ENCODE measurements around the gene FGF8. TPM values are rescaled to one million over a fixed set of nuclear protein-coding genes. Genes with fewer than 3 reads are reported as not detected.

FGF8 gene
- total and polyA plus RNA-seq, 2 donors (not counting 3 experiments of a cell fraction or from before 2014, with no cell fraction given): 0.44 TPM; not detected in 1

- dilution Hi-C loops (cut with MboI; ENCODE audit: extremely low pct_ligation_motif_present, low sequenced_read_pairs) (no loop called here), intact Hi-C loops (cut with micrococcal nuclease) (loop anchor here (1.0 to 5.0 kb wide), 6 partner anchors 36 to 620 kb away; partner anchors contain the start of genes FBXW4 and OGA)
- peaks cover 5 to 8% of the 10 kb centered on the region in 2 experiments for H3K36me3 ChIP-seq (ENCODE audit: control insufficient read depth in 2 of 2, extremely low read depth in 1 of 2, insufficient read depth in 2 of 2, low read length in 2 of 2)
- TF ChIP-seq CTCF (IDR thresholded peaks at IDR 0.05; ENCODE audit: extremely low read depth in 1 of 2, insufficient read depth in 1 of 2, low read depth in 1 of 2, low read length in 2 of 2) (peak; percentile 93 to 96), FOS (IDR thresholded peaks at IDR 0.05; ENCODE audit: borderline replicate concordance, insufficient read depth, low read length) (no peak)
- H3K9me1 ChIP-seq (replicated peaks; ENCODE audit: control insufficient read depth, extremely low read depth, insufficient read depth, low read length): no peaks in the 10 kb centered on the region
- no peak overlapping the region for H3K9ac ChIP-seq (replicated peaks; ENCODE audit: extremely low read depth, insufficient read depth, low read length)
- peaks cover 14 to 25% of the 10 kb centered on the region in 2 experiments for H3K27me3 ChIP-seq (ENCODE audit: control insufficient read depth in 2 of 2, insufficient read depth in 2 of 2, low read length in 2 of 2)
- no peak overlapping the region for H2AFZ ChIP-seq (ENCODE audit: low read depth, low read length)
- no peaks in the 10 kb centered on the region for H4K20me1 ChIP-seq (replicated peaks; ENCODE audit: control insufficient read depth, extremely low read depth, insufficient read depth, low read length)
- peaks cover 26% of the 10 kb centered on the region for H3K4me1 ChIP-seq (ENCODE audit: control insufficient read depth, extremely low read depth, insufficient read depth, low read length)
- BruUV-seq (replicated peaks): no TSS peak
- POLR2A ChIA-PET: interaction anchor here (0.7 to 1.4 kb wide), 2 partner anchors 12 to 562 kb away, joined by 3 to 4 read pairs; no protein-coding TSS in a partner anchor
- peak; percentile 53 for DNase-seq (ENCODE audit: low read depth, low spot score)
- H3K9me3 ChIP-seq (replicated peaks; ENCODE audit: control insufficient read depth, insufficient read depth, low read length): no peaks in the 10 kb centered on the region
- peak; percentile 90 for FAIRE-seq
- CTCF ChIA-PET: interaction anchor here (0.5 to 5.8 kb wide), 46 partner anchors 9 to 619 kb away, joined by 3 to 193 read pairs (median 4); partner anchors contain the start of genes DPCD, OGA and POLL
- H3K79me2 ChIP-seq (ENCODE audit: control insufficient read depth, insufficient read depth, low read length): peaks cover 7% of the 10 kb centered on the region
- no peak overlapping the region for H3K27ac ChIP-seq (ENCODE audit: insufficient read depth, low read depth, low read length)
- no peak overlapping the region for H3K4me3 ChIP-seq (replicated peaks in 1 of 3; ENCODE audit: insufficient read depth in 1 of 3, low read depth in 1 of 3, low read length in 3 of 3)
- no peak overlapping the region for H3K4me2 ChIP-seq (ENCODE audit: insufficient read depth, low read length)
Observed at GRCh38 chr10:101780818-101781654, 5.1 kb upstream of the FGF8 start.

All from endothelial cell of umbilical vein (primary cell).